H1 (cell line): Measurements from ENCODE around the gene NAV2. TPM values are rescaled to one million over a fixed set of nuclear protein-coding genes. Genes with fewer than 3 reads are reported as not detected.

ENCODE experiments used
- CTCF ChIA-PET: fragments of 300-600 bp; sonication (Branson Sonifier 250); formaldehyde crosslinking; loops from one replicate; lab custom pipeline; 2021; ENCODE audit not compliant: partially characterized antibody; lab: Charles Lee
- POLR2A ChIA-PET: fragments of 300-600 bp; sonication (Branson Sonifier 250); formaldehyde crosslinking; loops from one replicate; lab custom pipeline; 2021; ENCODE audit warnings: inconsistent platforms; ENCODE audit not compliant: partially characterized antibody; lab: Charles Lee
- DNase-seq, 2 experiments: peaks; one replicate each; pipeline versions ENCODE4 v3.0.0 to v3.0.0-alpha.2; 2010 to 2022; ENCODE audit warnings: low spot score in 2 of 2, low read depth in 1 of 2, mixed read lengths in 1 of 2
- FAIRE-seq: peaks from 2 replicates; lab custom pipeline; 2011; peaks lifted over from hg19 to GRCh38; lab: Jason Lieb, UNC
- H2AFZ ChIP-seq: 2 replicates; pipeline ENCODE4 v1.8.1; 2012; ENCODE audit warnings: low read length, inconsistent platforms
- H2AK5ac ChIP-seq: 2 replicates; pipeline ENCODE4 v1.6.1; 2013; ENCODE audit warnings: low read depth, low read length
- H2BK120ac ChIP-seq: replicated peaks from 2 replicates; pipeline ENCODE3; 2013; ENCODE audit warnings: low read depth, low read length, inconsistent platforms
- H2BK12ac ChIP-seq: 2 replicates; pipeline ENCODE4 v1.6.1; 2013; ENCODE audit warnings: low read depth, low read length
- H2BK15ac ChIP-seq: 2 replicates; pipeline ENCODE4 v1.6.1; 2013; ENCODE audit warnings: low read length
- H2BK20ac ChIP-seq: 2 replicates; pipeline ENCODE4 v1.6.1; 2013; ENCODE audit warnings: low read length
- H2BK5ac ChIP-seq: 2 replicates; pipeline ENCODE4 v1.6.1; 2013; ENCODE audit warnings: low read depth, low read length
- H3K14ac ChIP-seq: 2 replicates; pipeline ENCODE4 v1.6.1; 2013; ENCODE audit warnings: inconsistent platforms; ENCODE audit not compliant: insufficient read length
- H3K18ac ChIP-seq: 2 replicates; pipeline ENCODE4 v1.6.1; 2013; ENCODE audit warnings: low read length; ENCODE audit errors: extremely low read depth
- H3K23ac ChIP-seq: 2 replicates; pipeline ENCODE4 v1.6.1; 2013; ENCODE audit warnings: inconsistent platforms; ENCODE audit not compliant: insufficient read length
- H3K23me2 ChIP-seq: 2 replicates; pipeline ENCODE4 v1.6.1; 2013; ENCODE audit warnings: low read depth, low read length
- H3K27ac ChIP-seq: 2 replicates; pipeline ENCODE4 v1.6.1; 2011; ENCODE audit warnings: low read depth, low read length, inconsistent platforms
- H3K27me3 ChIP-seq, 4 experiments: replicated peaks in 1 of 4; 1 replicate in 1 of 4; 2 replicates in 3 of 4; pipeline versions ENCODE4 v1.6.1 to v1.8.1; 2011 to 2013; ENCODE audit warnings: low read length in 3 of 4, mild to moderate bottlenecking in 3 of 4, inconsistent platforms in 2 of 4, mixed read lengths in 2 of 4, moderate library complexity in 1 of 4; ENCODE audit not compliant: control insufficient read depth in 3 of 4, insufficient read depth in 3 of 4; ENCODE audit errors: extremely low read depth in 1 of 4
- H3K36me3 ChIP-seq, 4 experiments: 2 replicates each; pipeline versions ENCODE4 v1.6.1 to v1.8.1; 2011 to 2013; ENCODE audit warnings: mild to moderate bottlenecking in 4 of 4, low read length in 3 of 4, moderate library complexity in 2 of 4, control low read depth in 1 of 4, inconsistent platforms in 1 of 4; ENCODE audit not compliant: insufficient read depth in 4 of 4, control insufficient read depth in 2 of 4
- H3K4ac ChIP-seq: replicated peaks from 2 replicates; pipeline ENCODE3; 2013; ENCODE audit warnings: low read length, low read depth, mixed read lengths, inconsistent platforms; ENCODE audit not compliant: insufficient read length
- H3K4me1 ChIP-seq, 4 experiments: replicated peaks in 1 of 4; 1 replicate in 1 of 4; 2 replicates in 3 of 4; pipeline versions ENCODE4 v1.6.1 to v1.8.1; 2011 to 2013; ENCODE audit warnings: low read length in 3 of 4, inconsistent platforms in 2 of 4, mixed read lengths in 1 of 4; ENCODE audit not compliant: insufficient read depth in 4 of 4, control insufficient read depth in 3 of 4
- H3K4me2 ChIP-seq, 2 experiments: 2 replicates each; pipeline versions ENCODE4 v1.6.1 to v1.8.1; 2011 to 2013; ENCODE audit warnings: low read depth in 2 of 2, low read length in 2 of 2, control low read depth in 1 of 2, inconsistent platforms in 1 of 2, mild to moderate bottlenecking in 1 of 2; ENCODE audit not compliant: insufficient read depth in 1 of 2
- H3K4me3 ChIP-seq, 4 experiments: fragments of 200-600, 300-600 bp in 1 of 4; sonication (generic), shearing (Covaris generic), sonication (Bioruptor Twin) in 1 of 4; 2 replicates each; pipeline versions ENCODE4 v1.5.1 to v1.8.1; 2011 to 2016; ENCODE audit warnings: low read length in 4 of 4, low read depth in 3 of 4, control low read depth in 2 of 4, inconsistent platforms in 2 of 4, mild to moderate bottlenecking in 2 of 4, mixed read lengths in 1 of 4, moderate library complexity in 1 of 4; ENCODE audit not compliant: insufficient read depth in 2 of 4; ENCODE audit errors: extremely low read depth in 1 of 4
- H3K56ac ChIP-seq: replicated peaks from 2 replicates; pipeline ENCODE3; 2013; ENCODE audit warnings: low read depth, mild to moderate bottlenecking, mixed read lengths, low read length, inconsistent platforms; ENCODE audit not compliant: insufficient read length
- H3K79me1 ChIP-seq: 2 replicates; pipeline ENCODE4 v1.6.1; 2013; ENCODE audit warnings: low read depth, low read length, control low read depth
- H3K79me2 ChIP-seq, 2 experiments: 2 replicates each; pipeline versions ENCODE4 v1.6.1 to v1.8.1; 2012 to 2013; ENCODE audit warnings: low read length in 2 of 2, mild to moderate bottlenecking in 2 of 2, inconsistent platforms in 1 of 2; ENCODE audit not compliant: insufficient read depth in 2 of 2, control insufficient read depth in 1 of 2
- H3K9ac ChIP-seq, 4 experiments: replicated peaks in 1 of 4; 1 replicate in 1 of 4; 2 replicates in 3 of 4; pipeline versions ENCODE4 v1.6.1 to v1.8.1; 2011 to 2013; ENCODE audit warnings: low read depth in 3 of 4, low read length in 3 of 4, control low read depth in 2 of 4, mild to moderate bottlenecking in 2 of 4, moderate library complexity in 2 of 4, inconsistent platforms in 1 of 4; ENCODE audit errors: extremely low read depth in 1 of 4
- H3K9me3 ChIP-seq, 2 experiments: 2 replicates each; pipeline versions ENCODE4 v1.6.1 to v1.8.1; 2012 to 2013; ENCODE audit warnings: mild to moderate bottlenecking in 2 of 2, moderate library complexity in 2 of 2, control low read depth in 1 of 2, inconsistent platforms in 1 of 2, low read depth in 1 of 2, low read length in 1 of 2, mixed read lengths in 1 of 2; ENCODE audit not compliant: insufficient read depth in 2 of 2
- H4K20me1 ChIP-seq, 2 experiments: replicated peaks in 1 of 2; 2 replicates each; pipeline versions ENCODE3 to v1.8.1; 2011 to 2013; ENCODE audit warnings: inconsistent platforms in 2 of 2, low read length in 2 of 2, mild to moderate bottlenecking in 1 of 2; ENCODE audit not compliant: insufficient read depth in 2 of 2, control insufficient read depth in 1 of 2
- H4K5ac ChIP-seq: 2 replicates; pipeline ENCODE4 v1.6.1; 2013; ENCODE audit warnings: low read length, low read depth, mixed read lengths, inconsistent platforms; ENCODE audit not compliant: insufficient read length
- H4K8ac ChIP-seq: 2 replicates; pipeline ENCODE4 v1.8.0; 2013; ENCODE audit warnings: mild to moderate bottlenecking, moderate library complexity, low read length, inconsistent platforms; ENCODE audit not compliant: insufficient read depth; ENCODE audit errors: extremely low read depth
- H4K91ac ChIP-seq: replicated peaks from 2 replicates; pipeline ENCODE3; 2013; ENCODE audit warnings: low read length, mixed read lengths, inconsistent platforms; ENCODE audit not compliant: insufficient read length
- BCL11A ChIP-seq, 2 experiments: IDR thresholded peaks; one replicate each; pipeline ENCODE4 v1.6.1; 2011; ENCODE audit warnings: low read depth in 2 of 2, low read length in 2 of 2, mild to moderate bottlenecking in 2 of 2
- EZH2 ChIP-seq: fragments of 200-600 bp; sonication (generic); IDR thresholded peaks from 2 replicates; pipeline ENCODE4 v1.7.1; 2012; ENCODE audit warnings: low read depth, mild to moderate bottlenecking, moderate library complexity, low read length, inconsistent platforms; ENCODE audit not compliant: severe bottlenecking
- JUND ChIP-seq: IDR thresholded peaks from 2 replicates; pipeline ENCODE4 v1.6.1; 2011; ENCODE audit warnings: mild to moderate bottlenecking, improper control_type of control experiment, low read length
- KDM1A ChIP-seq: fragments of 200-600, 300-600 bp; sonication (generic); IDR thresholded peaks from 2 replicates; pipeline ENCODE4 v1.7.1; 2016; ENCODE audit warnings: mild to moderate bottlenecking, low read length, borderline replicate concordance
- KDM4A ChIP-seq: IDR thresholded peaks from one replicate; pipeline ENCODE4 v1.7.1; 2012; ENCODE audit warnings: low read depth, mild to moderate bottlenecking, moderate library complexity, low read length, inconsistent platforms; ENCODE audit not compliant: severe bottlenecking
- MAX ChIP-seq: IDR thresholded peaks from 2 replicates; pipeline ENCODE4 v1.6.1; 2012; ENCODE audit warnings: inconsistent platforms
- NRF1 ChIP-seq: IDR thresholded peaks from 2 replicates; pipeline ENCODE4 v1.6.1; 2011; ENCODE audit warnings: mild to moderate bottlenecking, low read depth, low read length, improper control_type of control experiment
- SP4 ChIP-seq: IDR thresholded peaks from 2 replicates; pipeline ENCODE4 v1.6.1; 2012; ENCODE audit warnings: low read length, inconsistent platforms
- TAF1 ChIP-seq: IDR thresholded peaks from 2 replicates; pipeline ENCODE4 v1.6.1; 2011; ENCODE audit warnings: mild to moderate bottlenecking, low read depth, low read length
- WGBS, 2 experiments: shearing (Covaris generic) in 1 of 2; methylation state at CpG; one replicate each; pipeline versions ENCODE4 v1.1.6 to v1.1.7; 2013 to 2015; ENCODE audit warnings: low lambda C conversion rate in 2 of 2, mixed read lengths in 2 of 2, inconsistent platforms in 1 of 2, low coverage in 1 of 2, missing lambda C conversion rate in 1 of 2; ENCODE audit not compliant: insufficient replicate concordance in 2 of 2, insufficient coverage in 1 of 2, insufficient read length in 1 of 2; ENCODE audit errors: extremely low coverage in 1 of 2, missing lambda C conversion rate in 1 of 2; 5-methylcytosine and 5-hydroxymethylcytosine counted together
- polyA plus RNA-seq, 7 experiments: library from polyadenylated mRNA; depleted of rRNA in 3 of 7; stranded (reverse) in 5 of 7; unstranded in 2 of 7; fragments of >200 nt in 5 of 7; fragments of 200-250 nt in 2 of 7; gene quantifications; 1 replicate in 5 of 7; 2 replicates in 1 of 7; 4 replicates in 1 of 7; pipeline versions ENCODE4 v1.2.1 to v1.2.3, GENCODE V29; 2011 to 2013; ENCODE audit warnings: missing spikeins in 2 of 7, mixed read lengths in 2 of 7
- total RNA-seq: library from RNA; stranded (reverse); fragmentation: NEBNext Ultra II Directional; extraction: Animal tissue kit (Norgen Biotek cat#: 25700); gene quantifications from 2 replicates; pipeline ENCODE4 v1.2.1, GENCODE V29; 2021

The NAV2 gene
- total and polyA plus RNA-seq, 2 of the 8 experiments (the other 6 are each of a cell fraction or from before 2014, with no cell fraction given): 35.6 to 73.6 TPM

DNA sequence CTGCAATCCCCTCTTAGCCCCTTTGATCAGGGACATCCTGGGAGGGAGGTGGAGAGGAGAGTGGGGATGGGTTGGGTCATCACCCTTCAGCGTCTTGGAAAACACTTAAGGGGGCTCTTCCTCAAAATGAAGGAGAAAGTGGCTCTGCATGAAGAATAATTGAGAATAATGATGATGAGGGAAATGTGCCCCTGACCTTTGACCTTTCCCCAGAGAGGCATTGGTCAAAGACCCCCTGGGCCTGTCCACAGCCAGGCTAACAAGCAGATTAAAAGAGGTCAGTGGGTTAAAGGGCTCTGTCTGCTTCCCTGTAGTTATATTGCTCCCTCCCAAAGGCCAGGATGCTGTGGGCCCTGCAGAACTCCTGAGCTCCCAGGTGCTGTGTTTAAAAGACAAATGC lies 68.7 kb downstream of the NAV2 start:
- H4K20me1 ChIP-seq: peaks cover 5 to 11% of the 10 kb centered on the region in 2 experiments
- FAIRE-seq: no peak

More for the DNA sequence above, 68.7 kb downstream of the NAV2 start:
- H3K4ac ChIP-seq: no peak overlapping the region
- no peak overlapping the region for H3K23ac ChIP-seq
- no peak overlapping the region for H4K91ac ChIP-seq
- no peaks in the 10 kb centered on the region for H3K27me3 ChIP-seq
- no peak overlapping the region for H2BK12ac ChIP-seq
- H3K14ac ChIP-seq: no peak overlapping the region
- no peaks in the 10 kb centered on the region for H3K36me3 ChIP-seq
- no peak overlapping the region for H3K18ac ChIP-seq
- no peak overlapping the region for H3K27ac ChIP-seq
- CTCF ChIA-PET: interaction anchor here (1.0 to 3.1 kb wide), 7 partner anchors 9 to 224 kb away, joined by 3 to 11 read pairs (median 5); no protein-coding TSS in a partner anchor
- no peak overlapping the region for H3K56ac ChIP-seq
- H4K8ac ChIP-seq: no peak overlapping the region
- no peak overlapping the region for H2AFZ ChIP-seq
- H2BK20ac ChIP-seq: no peak overlapping the region
- WGBS, 2 experiments: 80% methylated on average over 1 of the region's 1 CpG; no CpG with 5 or more reads in 1 of the 2 experiments
- H3K9ac ChIP-seq: no peak overlapping the region
- H3K23me2 ChIP-seq: peaks cover 9% of the 10 kb centered on the region; the same call in 1 of the 2 replicates
- H2BK120ac ChIP-seq: no peak overlapping the region
- no peak for DNase-seq
- POLR2A ChIA-PET: interaction anchor here (0.7 to 1.6 kb wide), 4 partner anchors 10 to 110 kb away, joined by 3 to 5 read pairs (median 4); no protein-coding TSS in a partner anchor
- no peak overlapping the region for H4K5ac ChIP-seq
- TF ChIP-seq NRF1 (no peak), KDM4A (no peak), EZH2 (no peak), KDM1A (no peak), SP4 (no peak), JUND (no peak), MAX (no peak), BCL11A (IDR thresholded peaks at IDR 0.05; ENCODE audit: low read depth in 2 of 2, low read length in 2 of 2) (no peak), TAF1 (no peak)
- no peak overlapping the region for H2BK15ac ChIP-seq
- peaks cover 11% of the 10 kb centered on the region for H3K79me1 ChIP-seq
- peak overlapping the region; percentile 17 to 98; a peak in 1 of 4 replicates for H3K4me2 ChIP-seq
- peaks cover 7 to 37% (median 26%) of the 10 kb centered on the region in 4 experiments for H3K4me1 ChIP-seq
- peaks cover 6 to 86% of the 10 kb centered on the region in 2 experiments for H3K79me2 ChIP-seq
- H3K9me3 ChIP-seq: no peaks in the 10 kb centered on the region
- no peak overlapping the region for H2BK5ac ChIP-seq
- no peak overlapping the region for H2AK5ac ChIP-seq
- H3K4me3 ChIP-seq: no peak overlapping the region
